ENCODE results near the gene MAP1A.

- TF ChIP-seq CTCF (optimal IDR thresholded peaks at IDR 0.05 in 1 of 3, IDR thresholded peaks at IDR 0.05 in 1 of 3, conservative IDR thresholded peaks at IDR 0.05 in 1 of 3; ENCODE audit: extremely low read depth in 1 of 3, insufficient read depth in 2 of 3, low read length in 3 of 3) (no peak), EZH2 (IDR thresholded peaks at IDR 0.05; ENCODE audit: low read length) (no peak)
Observed at GRCh38 chr15:43513550-43513949, 3.9 kb upstream of the MAP1A start.
